Measurements from ENCODE around the gene FIBCD1.

DNA sequence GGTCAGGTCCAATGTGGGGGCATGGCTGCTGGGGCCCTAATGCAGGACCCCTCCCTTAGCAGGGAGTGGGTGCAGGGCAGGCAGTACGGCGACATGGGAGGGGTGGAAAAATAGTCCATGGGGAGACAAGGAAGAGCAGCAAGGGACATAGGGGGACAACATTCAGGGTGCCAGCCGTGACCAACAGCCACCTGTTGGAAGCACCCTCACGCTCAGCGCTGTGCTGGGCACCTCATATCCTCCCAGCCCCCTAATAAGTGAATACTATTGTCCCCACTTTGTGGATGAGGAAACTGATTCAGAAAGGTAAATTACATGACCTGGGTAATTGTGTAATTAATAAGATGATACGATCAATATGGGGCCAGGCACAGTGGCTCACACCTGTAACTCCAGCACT, 3.0 kb upstream of the FIBCD1 start:
- TF ChIP-seq EP300 (IDR thresholded peaks at IDR 0.05) (no peak), CTCF (IDR thresholded peaks at IDR 0.05) (no peak), POLR2AphosphoS5 (IDR thresholded peaks at IDR 0.05) (no peak)
